Stimulated activated CD4-positive, alpha-beta T cell treated with anti-CD3 and anti-CD28 coated beads, Interleukin-4, amount 100 ng/mL, for 24 hours (primary cell): ENCODE measurements around the gene IL23R.

Source experiments
- DNase-seq: peaks from one replicate; pipeline ENCODE4 v3.0.0-alpha.2; 2020

The IL23R gene

DNA sequence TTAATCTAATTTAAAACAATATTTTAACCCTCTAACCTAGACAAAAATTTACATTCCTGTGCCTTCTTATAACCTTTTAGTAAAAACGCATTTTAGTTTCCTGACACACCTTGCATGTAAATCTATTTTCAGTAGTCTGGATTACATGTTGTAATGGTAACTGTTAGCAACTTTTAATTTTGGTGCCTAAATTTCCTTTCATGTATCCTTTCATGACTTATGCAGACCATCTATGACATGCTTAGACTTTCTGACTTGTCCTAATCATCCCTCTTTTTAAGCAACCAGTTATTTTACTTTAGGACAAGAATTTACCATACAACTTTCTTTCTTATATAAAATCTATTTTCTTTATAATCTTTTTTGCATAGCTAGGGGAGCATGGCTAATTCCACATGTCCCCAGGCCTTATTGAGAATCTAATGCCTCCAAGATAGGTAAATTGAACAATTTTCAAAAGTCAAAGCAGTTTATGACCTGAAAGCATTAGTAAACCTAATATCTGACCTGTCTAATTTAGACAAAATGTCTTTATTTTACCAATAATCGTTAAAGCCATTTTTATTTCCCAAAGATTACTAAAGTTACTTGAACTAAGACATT lies 83.9 kb downstream of the IL23R start:
- DNase-seq: no peak

- DNase-seq: no peak
Observed at GRCh38 chr1:67256291-67257172, 90.3 kb downstream of the IL23R start.

DNA sequence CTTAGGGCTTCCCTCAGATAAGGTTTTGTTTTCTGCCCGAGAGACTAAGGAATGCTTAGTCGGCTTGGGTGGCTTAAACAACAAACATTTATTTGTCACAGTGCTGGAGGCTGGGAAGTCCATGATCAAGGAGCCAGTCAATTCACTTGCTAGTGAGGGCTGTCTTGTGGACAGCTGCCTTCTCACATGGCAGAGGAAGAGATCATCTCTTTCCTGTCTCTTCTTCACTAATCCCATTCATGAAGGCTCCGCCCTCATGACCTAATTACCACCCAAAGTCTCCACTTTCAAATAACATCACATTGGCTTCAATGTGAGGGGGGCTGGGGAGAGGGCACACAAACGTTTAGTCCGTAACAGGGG lies 90.9 kb downstream of the IL23R start:
- DNase-seq: no peak

DNA sequence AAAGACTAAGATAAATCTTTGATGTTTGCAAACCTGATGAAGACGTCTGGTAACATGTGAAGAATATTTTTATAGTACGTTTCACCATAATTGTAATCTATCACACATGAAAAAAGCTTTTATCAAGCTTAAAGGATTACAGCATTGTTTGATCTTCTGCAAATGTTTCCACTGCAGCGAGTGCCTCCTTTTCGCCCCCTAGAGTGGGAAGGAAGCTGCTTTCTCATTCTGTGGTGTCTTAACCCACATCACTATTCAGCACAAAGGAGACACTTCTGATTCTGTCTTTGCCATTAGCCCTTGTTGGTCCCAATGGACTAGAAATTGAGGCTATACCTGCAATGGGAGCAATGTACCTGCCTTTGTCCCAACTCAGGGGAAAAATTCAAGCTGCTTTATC lies 95.4 kb downstream of the IL23R start:
- DNase-seq: peak; percentile 25

DNA sequence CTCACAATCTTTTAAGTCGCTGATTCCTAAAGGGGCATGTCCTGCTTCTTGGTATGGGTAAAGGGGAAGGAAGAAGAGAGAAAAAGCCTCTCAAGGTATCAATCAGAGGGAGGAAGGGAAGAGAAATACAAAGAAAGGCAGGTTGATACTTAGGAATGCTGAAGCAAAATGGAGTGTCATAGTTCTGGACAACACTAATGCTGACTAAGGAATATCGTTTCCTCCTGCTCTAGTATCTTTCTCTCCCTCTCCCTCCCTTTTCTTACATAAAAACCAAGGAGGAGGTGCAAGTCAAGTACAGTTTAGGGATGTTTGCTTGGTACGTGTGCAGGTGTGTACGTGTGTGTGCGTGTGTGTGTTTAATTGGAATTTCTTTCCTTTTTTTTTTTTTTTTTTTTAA lies 96.5 kb downstream of the IL23R start:
- DNase-seq: no peak

DNA sequence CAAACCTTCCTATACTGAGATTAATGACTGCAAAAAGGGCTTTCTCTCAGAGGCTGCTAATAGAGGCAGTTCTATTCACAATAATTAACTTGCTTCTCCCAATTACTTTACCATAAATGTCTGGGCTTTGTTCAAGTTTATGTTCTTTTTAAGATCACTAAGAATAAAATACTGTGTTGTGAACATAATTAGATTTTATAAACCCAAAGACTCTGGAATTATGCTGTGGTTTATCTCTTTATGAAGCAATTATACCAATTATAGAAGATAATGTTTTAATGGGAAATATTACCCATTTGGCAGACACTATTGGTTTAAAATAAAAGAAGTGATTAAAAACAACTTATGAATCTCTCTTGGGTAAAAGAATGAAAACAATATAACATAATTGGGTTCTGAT lies 97.9 kb downstream of the IL23R start:
- no peak for DNase-seq

GRCh38 chr1:67264899-67265298 lies 98.6 kb downstream of the IL23R start:
- DNase-seq: no peak

GRCh38 chr1:67269061-67269460 lies 102.8 kb downstream of the IL23R start:
- DNase-seq: no peak

DNA sequence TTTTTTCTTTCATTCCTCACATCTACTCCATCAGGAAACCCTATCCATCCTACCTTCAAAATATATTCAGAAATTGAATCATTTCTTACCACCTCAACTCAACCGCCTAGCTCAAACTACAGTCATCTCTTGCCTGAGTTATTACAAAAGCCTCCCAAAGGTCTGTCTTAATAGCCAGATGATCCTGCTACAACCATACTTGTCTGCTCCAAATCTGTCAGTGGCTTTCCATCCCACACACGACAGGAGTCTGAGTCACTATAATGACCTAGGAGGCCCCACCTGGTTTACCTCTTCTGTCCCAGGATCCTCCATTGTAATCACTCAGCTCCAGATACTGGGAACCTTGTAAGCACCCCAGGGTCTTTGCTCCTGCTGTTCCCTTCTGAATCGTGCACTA lies 104.3 kb downstream of the IL23R start:
- DNase-seq: peak; percentile 27

DNA sequence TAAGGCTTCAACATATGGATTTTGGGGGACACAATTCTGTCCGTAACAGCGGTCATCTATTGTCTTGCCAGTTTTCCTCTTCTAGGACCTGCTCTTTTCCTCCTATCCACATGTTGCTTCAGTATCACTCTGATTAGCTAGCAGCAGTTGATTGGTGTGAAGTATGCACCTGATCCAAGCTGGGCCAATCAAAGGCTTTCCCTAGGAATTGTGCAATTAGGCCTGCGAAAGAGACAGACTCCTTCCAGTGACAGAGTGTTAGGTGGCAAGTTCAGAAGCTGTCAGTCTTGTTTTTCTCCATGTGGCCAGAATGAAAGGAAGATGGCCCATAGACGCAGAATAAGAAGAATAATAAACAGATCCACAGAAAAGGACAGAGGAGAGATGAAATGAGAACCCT lies 107.3 kb downstream of the IL23R start:
- DNase-seq: no peak

GRCh38 chr1:67274623-67275325 lies 108.5 kb downstream of the IL23R start:
- peak; percentile 48 for DNase-seq

- DNase-seq: no peak
Observed at GRCh38 chr1:67280696-67281095, 114.4 kb downstream of the IL23R start.

- no peak for DNase-seq
Observed at GRCh38 chr1:67281244-67281643, 115.0 kb downstream of the IL23R start.

- DNase-seq: peak; percentile 26
Observed at GRCh38 chr1:67285780-67286488, 119.7 kb downstream of the IL23R start.

GRCh38 chr1:67290236-67290635 lies 124.0 kb downstream of the IL23R start:
- DNase-seq: no peak

GRCh38 chr1:67294836-67295617 lies 128.8 kb downstream of the IL23R start:
- no peak for DNase-seq

- DNase-seq: no peak
Observed at GRCh38 chr1:67298762-67299161, 132.5 kb downstream of the IL23R start.

DNA sequence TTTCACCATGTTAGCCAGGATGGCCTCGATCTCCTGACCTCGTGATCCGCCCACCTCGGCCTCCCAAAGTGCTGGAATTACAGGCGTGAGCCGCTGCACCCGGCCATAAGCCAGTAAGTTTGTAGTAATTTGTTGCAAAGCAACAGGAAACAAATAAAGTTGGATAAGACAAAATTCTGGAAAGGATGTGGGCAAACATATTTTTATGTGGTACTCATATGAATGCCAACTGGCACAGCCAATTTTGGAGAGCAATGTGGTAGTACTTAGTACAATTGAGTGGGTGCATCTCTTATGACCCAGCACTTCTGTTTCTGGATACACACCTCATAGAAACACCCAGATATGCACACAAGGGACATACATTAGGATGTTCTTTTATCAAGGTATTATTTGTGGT lies 133.0 kb downstream of the IL23R start:
- no peak for DNase-seq

- no peak for DNase-seq
Observed at GRCh38 chr1:67300561-67300960, 134.3 kb downstream of the IL23R start.

GRCh38 chr1:67304023-67304422 lies 137.8 kb downstream of the IL23R start:
- DNase-seq: no peak

DNA sequence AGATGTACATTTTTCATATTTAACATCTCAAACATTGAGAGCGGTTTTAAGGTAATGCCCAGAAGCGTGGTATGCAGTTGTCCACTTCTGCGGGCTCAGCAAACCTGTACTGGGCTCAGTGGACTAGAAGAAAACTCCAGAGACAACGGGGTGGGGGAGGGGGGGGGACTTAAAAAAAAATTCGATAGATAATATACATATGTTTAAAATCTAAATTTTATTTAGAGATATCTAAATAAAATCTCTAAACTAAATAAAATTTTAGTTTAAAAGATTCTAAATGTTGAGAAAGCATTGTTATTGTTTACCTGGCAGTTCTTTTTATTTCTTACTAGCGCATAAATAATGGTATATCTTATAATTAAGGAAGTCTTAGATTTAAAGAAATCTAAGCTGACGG lies 140.3 kb downstream of the IL23R start:
- no peak for DNase-seq

- peak; percentile 66 for DNase-seq
Observed at GRCh38 chr1:67307251-67308060, 141.2 kb downstream of the IL23R start, which contains the start of gene IL12RB2. Gene IL12RB2 (plus strand): TSS chr1:67307873. CDS start chr1:67320369, 12,496 bp downstream.
